SJSA1 (cell line): ENCODE measurements around the gene CLIP2. TPM values are rescaled to one million over a fixed set of nuclear protein-coding genes. Genes with fewer than 3 reads are reported as not detected.
"Not testable (repeated sequence)": the region's sequence is repeated elsewhere in the genome, so short reads cannot be mapped to it uniquely, and the experiment has no call there.

Source experiments
- DNase-seq, 2 experiments: peaks; one replicate each; pipeline ENCODE4 v3.0.0-alpha.2; 2015 to 2020; ENCODE audit warnings: low spot score in 2 of 2, low read depth in 1 of 2
- H3K27ac ChIP-seq: fragments of 250-450 bp; sonication (Bioruptor Pico); 2 replicates; pipeline ENCODE4 v1.5.1; 2020; ENCODE audit warnings: mild to moderate bottlenecking, moderate library complexity
- H3K27me3 ChIP-seq: fragments of 250-450 bp; sonication (Bioruptor Pico); replicated peaks from 2 replicates; pipeline ENCODE4 v1.5.1; 2020; ENCODE audit warnings: mild to moderate bottlenecking, moderate library complexity
- H3K36me3 ChIP-seq: fragments of 250-450 bp; sonication (Bioruptor Pico); 2 replicates; pipeline ENCODE4 v1.5.1; 2020; ENCODE audit warnings: mild to moderate bottlenecking
- H3K4me1 ChIP-seq: fragments of 250-450 bp; sonication (Bioruptor Pico); replicated peaks from 2 replicates; pipeline ENCODE4 v1.6.1; 2021; ENCODE audit warnings: mild to moderate bottlenecking
- H3K4me3 ChIP-seq: fragments of 250-450 bp; sonication (Bioruptor Pico); 2 replicates; pipeline ENCODE4 v1.5.1; 2020; ENCODE audit warnings: mild to moderate bottlenecking
- H3K9me3 ChIP-seq: fragments of 250-450 bp; sonication (Bioruptor Pico); replicated peaks from 2 replicates; pipeline ENCODE4 v1.5.1; 2020; ENCODE audit warnings: mild to moderate bottlenecking
- total RNA-seq: library from RNA; depleted of rRNA; stranded (reverse); fragments of >200 nt; shearing (Covaris generic); gene quantifications from 2 replicates; pipeline ENCODE4 v1.2.3, GENCODE V29; 2014

CLIP2 gene
- total RNA-seq, 1 experiment from 2014 or later = 18.3 TPM

DNA sequence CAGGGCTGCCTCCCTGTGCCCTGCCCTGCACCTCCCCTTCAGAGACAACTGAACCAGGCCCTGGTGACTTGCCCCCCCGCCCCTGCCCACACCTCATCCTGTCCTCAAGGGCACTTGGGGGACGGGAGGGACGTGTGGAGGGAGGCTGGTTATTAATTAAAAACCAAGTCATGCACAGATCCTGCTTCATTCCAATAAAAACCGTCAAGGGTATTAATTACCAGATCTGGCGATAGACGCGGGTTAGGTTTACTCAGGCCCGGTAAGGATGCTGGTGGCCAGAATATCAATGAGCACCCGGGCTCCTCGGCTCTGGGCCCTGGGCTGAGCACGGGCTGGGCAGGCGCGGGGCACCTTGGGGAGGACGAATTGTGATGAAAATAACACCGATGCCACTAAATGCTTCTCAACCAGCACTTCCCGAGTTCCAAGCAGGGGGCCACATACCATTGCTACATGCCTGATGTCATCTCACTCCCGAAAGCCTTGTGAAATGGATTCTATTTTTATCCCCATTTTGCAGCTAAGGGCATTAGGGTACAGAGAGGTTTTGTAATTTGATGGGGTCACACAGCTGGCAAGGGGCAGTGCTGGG, 140.0 kb downstream of the CLIP2 start:
- H3K27ac ChIP-seq = no peak overlapping the region
- no peaks in the 10 kb centered on the region for H3K9me3 ChIP-seq
- H3K4me1 ChIP-seq = no peaks in the 10 kb centered on the region
- no peaks in the 10 kb centered on the region for H3K36me3 ChIP-seq
- no peak overlapping the region for H3K4me3 ChIP-seq
- H3K27me3 ChIP-seq = no peaks in the 10 kb centered on the region
- DNase-seq = no peak

DNA sequence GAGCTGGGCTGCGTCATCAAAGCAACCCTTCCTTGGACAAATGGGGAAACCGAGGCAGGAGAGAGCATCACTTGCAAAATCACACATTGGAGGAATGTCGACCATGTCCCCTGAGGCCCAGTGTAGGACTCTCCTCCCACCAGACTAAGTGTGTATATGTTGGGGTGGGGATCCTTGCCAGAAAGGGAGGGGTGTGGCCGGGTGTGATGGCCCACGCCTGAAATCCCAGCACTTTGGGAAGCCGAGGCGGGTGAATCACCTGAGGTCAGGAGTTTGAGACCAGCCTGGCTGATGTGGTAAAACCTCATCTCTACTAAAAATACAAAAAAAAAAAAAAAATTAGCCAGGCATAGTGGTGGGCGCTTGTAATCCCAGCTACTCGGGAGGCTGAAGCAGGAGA, 141.2 kb downstream of the CLIP2 start:
- not testable (repeated sequence) for H3K4me1 ChIP-seq, H3K4me3 ChIP-seq, H3K9me3 ChIP-seq, H3K27ac ChIP-seq, H3K36me3 ChIP-seq, DNase-seq, H3K27me3 ChIP-seq

DNA sequence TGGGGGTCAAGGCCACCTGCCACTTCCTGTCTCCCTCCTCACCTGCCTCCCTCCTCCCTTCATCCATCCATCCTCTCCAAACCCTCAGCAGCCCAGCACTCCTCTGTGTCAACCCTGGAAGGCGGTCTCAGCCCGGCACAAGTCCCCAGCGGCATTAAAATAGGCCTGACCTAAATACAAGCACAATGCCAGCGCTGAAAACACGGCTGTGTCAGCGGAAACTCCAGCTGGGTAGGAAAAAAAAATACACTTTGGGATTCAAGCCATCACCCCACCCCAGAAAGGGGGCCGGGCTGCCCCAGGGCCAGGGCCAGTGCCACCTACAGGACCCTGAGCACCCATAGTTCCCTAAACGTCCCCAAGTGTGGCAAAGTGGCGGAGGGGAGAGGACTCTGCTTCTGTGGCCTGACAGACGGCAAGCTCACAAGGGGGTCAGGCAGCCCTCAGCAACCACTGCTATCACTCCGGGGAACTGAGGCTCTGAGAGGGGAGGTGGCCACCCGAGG, 141.8 kb downstream of the CLIP2 start:
- Histone ChIP-seq H3K27me3 (no peaks in the 10 kb centered on the region), H3K27ac (no peak overlapping the region), H3K36me3 (no peaks in the 10 kb centered on the region), H3K4me1 (no peaks in the 10 kb centered on the region), H3K9me3 (no peaks in the 10 kb centered on the region), H3K4me3 (no peak overlapping the region)
- no peak for DNase-seq

DNA sequence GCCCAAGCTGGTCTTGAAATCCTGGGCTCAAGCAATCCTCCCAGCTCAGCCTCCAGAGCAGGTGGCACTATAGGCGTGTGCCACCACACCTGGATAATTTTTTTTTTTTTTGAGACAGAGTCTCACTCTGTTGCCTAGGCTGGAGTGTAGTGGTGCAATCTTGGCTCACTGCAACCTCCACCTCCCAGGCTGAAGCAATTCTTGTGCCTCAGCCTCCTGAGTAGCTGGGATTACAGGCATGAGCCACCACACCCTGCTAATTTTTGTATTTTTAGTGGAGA, 148.0 kb downstream of the CLIP2 start:
- H3K27ac ChIP-seq, H3K4me3 ChIP-seq, DNase-seq, H3K9me3 ChIP-seq, H3K27me3 ChIP-seq, H3K36me3 ChIP-seq: not testable (repeated sequence)
- peaks cover 12% of the 10 kb centered on the region for H3K4me1 ChIP-seq

DNA sequence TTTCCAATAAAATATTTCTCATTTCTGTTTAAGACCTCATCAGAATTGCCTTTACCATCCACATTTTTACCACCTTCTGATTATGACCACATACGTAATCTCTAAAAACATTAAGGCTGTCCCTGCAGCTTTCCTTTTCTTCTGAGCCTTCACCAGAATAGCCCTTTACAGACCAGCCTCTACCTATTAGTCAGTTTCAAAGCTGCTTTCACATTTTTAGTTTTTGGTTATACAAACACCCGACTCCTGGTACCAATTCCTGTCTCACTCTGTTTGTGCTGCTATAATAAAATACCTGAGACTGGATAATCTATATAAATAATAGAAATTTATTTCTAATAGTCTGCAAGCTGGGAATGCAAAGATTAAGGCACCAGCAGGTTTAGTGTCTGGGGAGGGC, 149.1 kb downstream of the CLIP2 start:
- DNase-seq = no peak
- peaks cover 9% of the 10 kb centered on the region for H3K9me3 ChIP-seq
- no peaks in the 10 kb centered on the region for H3K27me3 ChIP-seq
- H3K4me1 ChIP-seq = peaks cover 12% of the 10 kb centered on the region
- H3K36me3 ChIP-seq = no peaks in the 10 kb centered on the region
- H3K27ac ChIP-seq = no peak overlapping the region
- H3K4me3 ChIP-seq = no peak overlapping the region

DNA sequence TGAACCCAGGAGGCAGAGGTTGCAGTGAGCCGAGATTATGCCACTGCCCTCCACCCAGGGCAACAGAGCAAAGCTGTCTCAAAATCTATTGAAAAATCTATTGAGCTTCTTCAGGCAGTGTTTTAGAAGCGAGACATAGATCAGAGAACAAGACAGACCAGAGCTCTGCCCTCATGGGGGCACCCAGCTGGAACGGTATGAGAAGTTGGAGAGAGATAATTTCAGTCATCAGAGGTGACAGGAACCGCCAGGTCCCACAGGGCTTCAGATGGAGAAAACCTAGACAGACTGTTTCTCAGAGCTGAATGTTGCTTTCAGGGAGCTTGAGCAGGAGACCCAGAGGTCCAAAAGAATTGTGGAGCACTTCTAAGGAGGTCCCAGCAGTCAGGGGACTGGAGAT, 150.3 kb downstream of the CLIP2 start:
- Histone ChIP-seq H3K9me3 (peaks cover 9% of the 10 kb centered on the region), H3K36me3 (no peaks in the 10 kb centered on the region), H3K4me3 (no peak overlapping the region), H3K4me1 (peaks cover 12% of the 10 kb centered on the region), H3K27me3 (no peaks in the 10 kb centered on the region), H3K27ac (no peak overlapping the region)
- DNase-seq = no peak

DNA sequence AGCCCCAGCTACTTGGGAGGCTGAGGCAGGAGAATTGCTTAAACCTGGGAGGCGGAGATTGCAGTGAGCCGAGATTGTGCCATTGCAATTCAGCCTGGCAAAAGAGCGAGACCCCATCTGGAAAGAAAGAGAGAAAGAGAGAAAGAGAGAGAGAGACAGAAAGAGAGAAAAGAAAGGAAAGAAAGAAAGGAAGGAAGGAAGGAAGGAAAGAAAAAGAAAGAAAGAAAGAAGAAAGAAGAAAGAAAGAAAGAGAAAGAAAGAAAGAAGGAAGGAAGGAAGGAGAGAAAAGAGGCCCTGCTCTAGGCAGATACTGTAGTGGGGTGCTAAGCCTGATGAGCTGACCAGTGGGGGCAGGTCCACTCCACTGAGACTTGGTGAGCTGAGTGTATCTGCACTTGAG, 150.9 kb downstream of the CLIP2 start:
- not testable (repeated sequence) for H3K27ac ChIP-seq, H3K36me3 ChIP-seq, H3K9me3 ChIP-seq, DNase-seq, H3K27me3 ChIP-seq, H3K4me3 ChIP-seq
- H3K4me1 ChIP-seq = peaks cover 12% of the 10 kb centered on the region

DNA sequence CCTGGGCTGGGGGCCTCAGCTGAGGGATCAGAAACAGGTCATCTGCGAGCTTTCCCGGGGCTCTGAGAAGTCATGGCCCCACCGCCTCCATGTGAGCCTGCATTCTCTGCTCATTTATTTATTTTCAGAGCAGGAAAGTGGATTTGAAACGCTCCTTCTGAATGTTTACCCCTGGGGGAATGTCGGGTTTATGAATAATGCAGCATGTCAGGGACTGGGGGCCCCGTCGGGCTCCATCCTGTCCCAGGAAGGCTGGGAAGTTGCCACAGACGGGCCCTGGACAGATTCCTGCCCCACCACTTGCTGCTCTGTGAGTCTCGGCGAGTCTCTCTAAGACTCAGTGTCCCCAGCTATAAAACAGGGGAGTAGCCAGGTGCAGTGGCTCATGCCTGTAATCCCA, 152.6 kb downstream of the CLIP2 start:
- no peaks in the 10 kb centered on the region for H3K27me3 ChIP-seq
- H3K9me3 ChIP-seq = peaks cover 9% of the 10 kb centered on the region
- no peaks in the 10 kb centered on the region for H3K36me3 ChIP-seq
- H3K4me3 ChIP-seq = no peak overlapping the region
- peak in 1 of 2 experiments; percentile 52 for DNase-seq
- peaks cover 12% of the 10 kb centered on the region for H3K4me1 ChIP-seq
- H3K27ac ChIP-seq = no peak overlapping the region

DNA sequence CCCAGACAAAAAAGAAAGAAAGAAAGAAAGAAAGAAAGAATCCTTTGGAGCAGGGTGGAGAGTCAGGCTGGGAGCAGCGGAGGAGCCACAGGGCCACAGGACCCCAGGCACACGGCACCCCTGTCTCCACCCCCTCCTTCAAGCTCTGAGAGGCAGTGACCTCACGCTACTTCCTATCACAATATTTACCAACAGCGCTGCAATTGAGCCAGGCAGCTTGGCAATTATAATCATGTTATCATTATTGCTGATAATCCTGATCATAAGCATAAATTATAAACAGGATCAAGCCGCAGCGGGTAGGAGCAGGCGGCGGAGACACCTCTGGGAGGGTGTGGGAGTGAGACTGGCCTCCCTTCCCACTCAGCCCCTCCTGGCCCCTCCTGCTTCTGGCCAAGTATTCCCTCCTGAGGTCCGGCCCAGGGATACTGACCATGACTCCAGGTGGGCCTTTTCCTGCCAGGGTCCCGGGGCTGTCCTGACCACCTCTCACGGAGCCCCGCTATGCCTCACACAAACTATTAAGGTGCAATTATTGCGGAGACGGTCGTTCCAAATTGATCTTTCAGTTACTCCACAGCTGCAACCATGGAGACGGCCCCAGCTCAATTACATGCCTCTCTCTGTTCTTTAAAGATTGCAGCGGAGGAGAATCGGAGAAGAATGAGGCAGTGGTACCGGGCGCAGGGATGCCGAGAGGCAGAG, 154.5 kb downstream of the CLIP2 start:
- H3K27me3 ChIP-seq = no peaks in the 10 kb centered on the region
- H3K4me3 ChIP-seq = no peak overlapping the region
- DNase-seq = no peak
- peaks cover 12% of the 10 kb centered on the region for H3K4me1 ChIP-seq
- no peaks in the 10 kb centered on the region for H3K36me3 ChIP-seq
- no peak overlapping the region for H3K27ac ChIP-seq
- peaks cover 2% of the 10 kb centered on the region; the same call in 1 of the 2 replicates for H3K9me3 ChIP-seq

DNA sequence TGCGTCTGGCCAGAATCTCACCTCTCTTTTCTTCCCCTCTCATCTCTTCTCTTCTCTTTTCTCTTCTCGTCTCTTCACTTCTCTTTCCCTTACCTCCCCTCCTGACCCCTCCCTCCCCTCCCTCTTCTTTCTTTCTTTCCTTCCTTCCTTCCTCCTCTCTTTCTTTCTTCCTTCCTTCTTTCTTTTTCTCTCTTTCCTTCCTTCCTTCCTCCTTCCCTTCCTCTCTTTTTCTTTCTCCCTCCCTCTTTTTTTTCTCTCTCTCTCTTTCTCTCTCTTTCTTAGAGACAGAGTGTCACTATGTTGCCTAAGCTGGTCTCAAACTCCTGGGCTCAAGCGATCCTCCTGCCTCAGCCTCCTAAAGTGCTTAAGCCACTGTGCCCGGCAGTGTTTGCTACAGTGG, 159.9 kb downstream of the CLIP2 start:
- Histone ChIP-seq H3K4me1 (0 out of 2 replicates have a peak, but pooled peaks cover 3% of the 10 kb centered on the region), H3K27ac (no peak overlapping the region), H3K9me3 (no peaks in the 10 kb centered on the region), H3K4me3 (no peak overlapping the region), H3K36me3 (no peaks in the 10 kb centered on the region), H3K27me3 (no peaks in the 10 kb centered on the region)
- no peak for DNase-seq

DNA sequence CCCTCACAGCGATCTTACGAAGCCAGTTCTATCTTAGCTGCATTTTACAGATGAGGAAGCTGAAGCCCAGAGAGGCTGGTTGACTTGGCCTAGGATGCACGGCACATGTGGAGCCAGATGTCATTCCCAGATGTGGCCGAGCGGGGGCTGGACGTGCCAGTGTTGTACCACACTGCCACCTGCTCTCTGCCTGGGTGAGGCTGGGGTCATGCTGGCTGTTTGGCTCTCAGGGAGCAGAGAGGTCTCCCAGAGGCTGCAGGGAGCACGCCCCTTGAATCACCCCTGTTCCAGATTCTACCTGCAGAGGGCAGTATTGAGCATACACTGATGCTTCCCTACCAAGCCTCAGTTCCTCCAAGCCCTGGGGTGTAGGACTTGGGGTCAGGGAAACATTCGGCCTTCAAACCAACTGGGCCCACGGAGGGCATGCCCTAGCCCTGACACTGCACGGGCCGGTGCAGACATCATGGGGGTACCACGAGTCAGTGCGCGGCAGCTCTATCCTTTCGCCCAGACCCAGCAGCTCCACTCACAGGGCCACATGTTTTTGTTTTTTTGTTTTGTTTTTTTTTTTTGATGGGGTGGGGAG, 160.7 kb downstream of the CLIP2 start:
- no peak overlapping the region for H3K4me3 ChIP-seq
- no peak overlapping the region for H3K27ac ChIP-seq
- peaks cover 5% of the 10 kb centered on the region; the same call in 1 of the 2 replicates for H3K36me3 ChIP-seq
- DNase-seq = peak; percentile 56 to 74
- H3K4me1 ChIP-seq = peaks cover 8% of the 10 kb centered on the region
- no peaks in the 10 kb centered on the region for H3K27me3 ChIP-seq
- no peaks in the 10 kb centered on the region for H3K9me3 ChIP-seq

DNA sequence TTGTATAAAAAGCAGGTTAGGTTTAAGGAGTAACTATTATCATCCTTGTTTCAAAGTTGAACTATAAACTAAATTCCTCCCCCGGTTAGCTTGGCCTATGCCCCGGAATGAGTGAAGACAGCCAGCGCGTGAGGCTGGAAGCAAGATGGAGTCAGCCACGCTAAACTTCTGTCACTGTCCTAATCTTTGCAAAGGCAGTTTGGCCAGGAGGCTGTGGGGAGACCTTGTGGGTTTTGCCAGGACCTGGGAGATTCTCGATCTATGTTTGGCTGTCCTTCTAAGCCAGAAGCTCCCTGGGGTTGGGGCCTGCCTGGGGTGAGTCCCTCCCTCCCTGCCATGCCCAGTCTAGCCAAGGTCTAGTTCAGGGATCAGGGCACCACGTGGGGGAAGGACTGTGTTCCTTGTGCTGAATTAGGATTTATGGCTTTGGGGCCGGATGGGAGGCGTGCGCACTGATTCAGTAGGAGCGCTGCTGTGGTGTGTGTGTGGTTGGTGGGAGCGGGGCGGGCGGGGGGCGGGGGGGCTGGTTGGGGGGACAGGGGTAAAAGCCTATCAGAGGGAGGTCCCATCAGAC, 163.6 kb downstream of the CLIP2 start:
- Histone ChIP-seq H3K9me3 (no peaks in the 10 kb centered on the region), H3K36me3 (peaks cover 7% of the 10 kb centered on the region; the same call in 1 of the 2 replicates), H3K4me1 (peaks cover 12% of the 10 kb centered on the region), H3K27me3 (no peaks in the 10 kb centered on the region), H3K4me3 (peak overlapping the region; percentile 70), H3K27ac (no peak overlapping the region)
- DNase-seq = no peak

DNA sequence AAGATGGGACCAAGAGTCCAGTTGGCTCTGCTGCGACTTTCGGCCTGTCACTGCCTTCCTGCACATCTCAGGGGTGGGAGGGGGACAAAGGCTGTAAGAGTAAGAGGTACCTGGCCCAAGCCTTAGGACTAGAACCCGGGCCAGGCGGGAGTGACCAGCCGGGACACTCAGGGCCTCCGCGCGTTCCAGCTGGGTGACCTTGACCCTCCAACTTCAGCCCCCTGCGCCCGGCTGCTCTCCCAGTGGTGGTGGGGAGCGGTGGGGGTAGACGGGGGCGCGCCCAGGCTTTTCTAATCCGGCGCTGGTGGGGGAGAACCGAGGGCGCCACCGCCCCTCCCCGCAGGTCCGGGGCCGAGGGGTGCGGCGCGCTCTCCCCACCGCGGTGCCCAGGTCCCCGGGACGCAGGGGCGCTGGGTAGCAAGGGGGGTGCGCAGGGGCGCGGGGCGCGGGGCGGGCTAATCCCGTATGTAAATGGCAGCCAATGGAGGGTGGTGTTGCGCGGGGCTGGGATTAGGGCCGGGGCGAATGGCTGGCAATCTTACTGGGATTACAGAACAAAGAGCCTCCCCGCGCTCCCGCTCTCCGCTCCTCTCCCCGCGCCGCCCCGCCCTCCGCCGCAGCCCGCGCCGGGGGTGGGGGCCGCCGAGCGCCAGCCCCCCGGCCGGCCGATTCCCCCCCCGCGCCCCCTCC, 164.3 kb downstream of the CLIP2 start, which contains the start of gene GTF2IRD1:
TSS of gene GTF2IRD1 (plus strand) at position 585 of the 690 bp plus-strand sequence. CDS start 54,175 bp downstream, outside the sequence.
- DNase-seq = peak; percentile 40 to 84
- H3K9me3 ChIP-seq = no peaks in the 10 kb centered on the region
- peak within 1 kb of the TSS; percentile 61 for H3K27ac ChIP-seq
- H3K4me1 ChIP-seq = peaks cover 12% of the 10 kb centered on the region
- H3K36me3 ChIP-seq = peaks cover 7% of the 10 kb centered on the region; the same call in 1 of the 2 replicates
- no peaks in the 10 kb centered on the region for H3K27me3 ChIP-seq
- H3K4me3 ChIP-seq = peak within 1 kb of the TSS; percentile 70
